GM12873 (cell line): ENCODE data around the gene REG3G.
A peak's percentile ranks its signal among the peaks of the same experiment; 100 is the strongest.

Source experiments
- TF ChIP-seq, protein P1 (sequence below): IDR thresholded peaks from 2 replicates; pipeline ENCODE4 v1.5.1; 2012; ENCODE audit warnings: low read depth, mild to moderate bottlenecking, moderate library complexity, low read length, control low read depth; ENCODE audit not compliant: insufficient read depth; ENCODE audit errors: missing control alignments

REG3G gene

GRCh38 chr2:78984386-78984785, 41.1 kb upstream of the REG3G start:
- TF ChIP-seq, protein P1, sequence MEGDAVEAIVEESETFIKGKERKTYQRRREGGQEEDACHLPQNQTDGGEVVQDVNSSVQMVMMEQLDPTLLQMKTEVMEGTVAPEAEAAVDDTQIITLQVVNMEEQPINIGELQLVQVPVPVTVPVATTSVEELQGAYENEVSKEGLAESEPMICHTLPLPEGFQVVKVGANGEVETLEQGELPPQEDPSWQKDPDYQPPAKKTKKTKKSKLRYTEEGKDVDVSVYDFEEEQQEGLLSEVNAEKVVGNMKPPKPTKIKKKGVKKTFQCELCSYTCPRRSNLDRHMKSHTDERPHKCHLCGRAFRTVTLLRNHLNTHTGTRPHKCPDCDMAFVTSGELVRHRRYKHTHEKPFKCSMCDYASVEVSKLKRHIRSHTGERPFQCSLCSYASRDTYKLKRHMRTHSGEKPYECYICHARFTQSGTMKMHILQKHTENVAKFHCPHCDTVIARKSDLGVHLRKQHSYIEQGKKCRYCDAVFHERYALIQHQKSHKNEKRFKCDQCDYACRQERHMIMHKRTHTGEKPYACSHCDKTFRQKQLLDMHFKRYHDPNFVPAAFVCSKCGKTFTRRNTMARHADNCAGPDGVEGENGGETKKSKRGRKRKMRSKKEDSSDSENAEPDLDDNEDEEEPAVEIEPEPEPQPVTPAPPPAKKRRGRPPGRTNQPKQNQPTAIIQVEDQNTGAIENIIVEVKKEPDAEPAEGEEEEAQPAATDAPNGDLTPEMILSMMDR, result no peak

- TF ChIP-seq, protein P1, result no peak
Observed at GRCh38 chr2:78985558-78985957, 39.9 kb upstream of the REG3G start.

DNA sequence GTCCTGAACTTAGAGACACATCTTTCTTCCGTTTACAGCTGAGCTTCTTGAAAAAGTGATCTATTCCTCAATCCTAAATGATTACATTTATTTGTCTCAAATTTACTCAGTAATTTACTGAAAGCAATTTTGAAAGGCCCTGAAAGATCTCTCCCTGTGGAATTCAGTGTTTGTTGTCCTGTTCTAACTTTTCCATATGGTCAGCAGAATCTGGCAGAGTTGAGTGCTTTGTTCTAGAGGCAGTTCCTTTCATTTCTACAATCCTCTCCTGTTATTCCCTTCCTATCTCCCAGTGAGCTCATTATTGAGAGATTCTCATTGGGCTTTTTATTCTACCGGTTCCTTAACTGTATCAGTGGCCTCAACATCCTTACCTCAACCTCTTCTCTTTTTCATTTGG, 36.5 kb upstream of the REG3G start:
- TF ChIP-seq, protein P1, result no peak

GRCh38 chr2:78992451-78992806, 33.1 kb upstream of the REG3G start:
- TF ChIP-seq, protein P1, result peak; percentile 42

GRCh38 chr2:78992807-78993517, 32.5 kb upstream of the REG3G start:
- TF ChIP-seq, protein P1, result no peak

DNA sequence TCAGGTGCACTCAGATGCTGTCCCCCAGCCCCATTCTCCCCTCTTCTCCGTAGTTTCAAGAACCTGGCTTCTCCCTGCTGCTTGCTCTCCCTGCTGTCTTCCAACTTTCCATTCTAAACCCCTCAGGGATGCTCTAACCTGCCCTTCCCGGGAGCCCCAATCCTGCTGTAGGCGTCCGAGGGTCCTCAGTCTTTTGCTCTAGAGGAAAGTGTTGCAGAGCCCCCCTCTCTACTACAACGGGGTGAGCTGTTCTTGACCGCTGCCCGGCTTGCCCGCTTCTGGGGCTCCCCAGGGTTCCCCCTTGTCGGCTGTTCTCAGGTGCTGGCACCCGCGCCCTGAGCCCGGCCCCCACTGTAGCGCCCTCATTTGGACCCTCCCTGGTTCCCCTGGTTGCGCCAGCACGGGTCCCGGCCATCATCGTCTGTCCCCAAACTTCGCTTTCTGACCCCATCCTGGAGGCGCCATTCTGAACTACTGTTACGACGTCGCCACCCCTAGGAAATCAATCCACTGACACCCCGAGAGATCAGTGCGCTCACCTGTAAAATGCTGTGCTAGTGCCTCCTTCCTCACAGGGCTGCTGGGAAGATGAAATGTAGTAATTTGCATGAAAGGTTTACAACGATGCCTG, 31.9 kb upstream of the REG3G start:
- TF ChIP-seq, protein P1, result no peak

GRCh38 chr2:78994789-78995188, 30.7 kb upstream of the REG3G start:
- TF ChIP-seq, protein P1, result no peak
